NCI-H1092 treated with DMSO at 0.1 percent for 48 hours (cell line): ENCODE data around the gene ANXA7.

ENCODE experiments used
- DNase-seq: peaks from one replicate; lab custom pipeline; 2025; lab: John Stamatoyannopoulos, UW

The ANXA7 gene

GRCh38 chr10:73413528-73414229 lies at the start of gene ANXA7:
Gene ANXA7, minus strand, starts transcription at chr10:73414058. Its CDS starts 13,202 bp downstream, at chr10:73400856.
- peak; percentile 84 for DNase-seq

GRCh38 chr10:73460897-73461296 lies 47.0 kb upstream of the ANXA7 start:
- DNase-seq: no peak

GRCh38 chr10:73459683-73460314 lies 45.9 kb upstream of the ANXA7 start:
- DNase-seq: no peak

GRCh38 chr10:73456187-73456890 lies 42.5 kb upstream of the ANXA7 start:
- DNase-seq: no peak

GRCh38 chr10:73449113-73449512 lies 35.3 kb upstream of the ANXA7 start:
- DNase-seq: no peak

GRCh38 chr10:73448384-73448783 lies 34.5 kb upstream of the ANXA7 start:
- DNase-seq: no peak

GRCh38 chr10:73446926-73447325 lies 33.1 kb upstream of the ANXA7 start:
- DNase-seq: no peak

- no peak for DNase-seq
These were observed 30.6 kb upstream of the ANXA7 start for GRCh38 chr10:73444457-73444856.

- no peak for DNase-seq
These were observed 25.9 kb upstream of the ANXA7 start for GRCh38 chr10:73439605-73440312.

- DNase-seq: no peak
These were observed 25.2 kb upstream of the ANXA7 start for GRCh38 chr10:73439055-73439454.

- no peak for DNase-seq
These were observed 19.6 kb upstream of the ANXA7 start, which contains the start of gene MSS51 for GRCh38 chr10:73433538-73433867. Gene MSS51, minus strand, starts transcription at chr10:73433561. Its CDS starts 5,277 bp downstream, at chr10:73428284.

GRCh38 chr10:73432646-73433537 lies 19.0 kb upstream of the ANXA7 start:
- DNase-seq: no peak

GRCh38 chr10:73426318-73426717 lies 12.5 kb upstream of the ANXA7 start:
- DNase-seq: no peak

GRCh38 chr10:73424478-73424877 lies 10.6 kb upstream of the ANXA7 start:
- no peak for DNase-seq

- no peak for DNase-seq
These were observed 9.5 kb upstream of the ANXA7 start for GRCh38 chr10:73423309-73423708.

GRCh38 chr10:73416571-73416970 lies 2.7 kb upstream of the ANXA7 start:
- no peak for DNase-seq

- no peak for DNase-seq
These were observed 530 bp upstream of the ANXA7 start for GRCh38 chr10:73414230-73414945.

GRCh38 chr10:73413108-73413527 lies 740 bp downstream of the ANXA7 start:
- DNase-seq: peak; percentile 17

- no peak for DNase-seq
These were observed 3.0 kb downstream of the ANXA7 start for GRCh38 chr10:73410897-73411296.

- DNase-seq: no peak
These were observed 4.8 kb downstream of the ANXA7 start for GRCh38 chr10:73408978-73409521.
